OCI-LY3 (cell line): ENCODE results near the gene PHLDB1.

ENCODE experiments used
- EZH2phosphoT487 ChIP-seq: fragments of 200-600 bp; shearing (Covaris generic); IDR thresholded peaks from 2 replicates; pipeline ENCODE4 v1.6.1; 2018; ENCODE audit warnings: antibody characterized with exemption, mixed run types, low read depth
- TF ChIP-seq, protein P1 (sequence below): fragments of 200-600, 300-600 bp; sonication (generic); IDR thresholded peaks from 2 replicates; pipeline ENCODE4 v1.5.1; 2014; ENCODE audit warnings: antibody characterized with exemption, low read length, low read depth

DNA sequence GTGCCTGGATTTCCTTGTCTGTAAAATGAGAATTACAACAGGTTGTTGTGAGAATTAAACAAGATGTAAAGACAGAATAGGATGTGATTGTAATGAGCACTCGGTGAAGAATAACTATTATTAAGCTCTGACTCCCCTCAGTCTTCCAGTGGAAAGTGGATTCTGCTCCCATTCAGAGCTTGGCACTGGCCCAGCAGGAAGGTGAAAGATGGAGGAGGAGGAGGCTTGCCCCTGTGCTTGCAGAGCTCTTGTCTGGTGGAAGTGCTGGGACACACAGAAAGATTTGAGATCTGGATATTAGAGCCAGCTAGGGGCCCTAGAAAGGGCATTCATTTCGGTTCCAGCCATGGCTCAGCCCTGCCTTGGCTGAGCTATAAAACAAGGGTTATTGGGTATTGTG lies 28.2 kb downstream of the PHLDB1 start:
- TF ChIP-seq, protein P1, sequence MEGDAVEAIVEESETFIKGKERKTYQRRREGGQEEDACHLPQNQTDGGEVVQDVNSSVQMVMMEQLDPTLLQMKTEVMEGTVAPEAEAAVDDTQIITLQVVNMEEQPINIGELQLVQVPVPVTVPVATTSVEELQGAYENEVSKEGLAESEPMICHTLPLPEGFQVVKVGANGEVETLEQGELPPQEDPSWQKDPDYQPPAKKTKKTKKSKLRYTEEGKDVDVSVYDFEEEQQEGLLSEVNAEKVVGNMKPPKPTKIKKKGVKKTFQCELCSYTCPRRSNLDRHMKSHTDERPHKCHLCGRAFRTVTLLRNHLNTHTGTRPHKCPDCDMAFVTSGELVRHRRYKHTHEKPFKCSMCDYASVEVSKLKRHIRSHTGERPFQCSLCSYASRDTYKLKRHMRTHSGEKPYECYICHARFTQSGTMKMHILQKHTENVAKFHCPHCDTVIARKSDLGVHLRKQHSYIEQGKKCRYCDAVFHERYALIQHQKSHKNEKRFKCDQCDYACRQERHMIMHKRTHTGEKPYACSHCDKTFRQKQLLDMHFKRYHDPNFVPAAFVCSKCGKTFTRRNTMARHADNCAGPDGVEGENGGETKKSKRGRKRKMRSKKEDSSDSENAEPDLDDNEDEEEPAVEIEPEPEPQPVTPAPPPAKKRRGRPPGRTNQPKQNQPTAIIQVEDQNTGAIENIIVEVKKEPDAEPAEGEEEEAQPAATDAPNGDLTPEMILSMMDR, result no peak
- TF ChIP-seq EZH2phosphoT487, result no peak
